T-helper 1 cell treated with Interleukin-12 subunit alpha and Interleukin-12 subunit beta and Interleukin-4 antibody, amounts not matched to agents 30 μg/mL and 1 μg/mL, for 36 hours (primary cell): Measurements from ENCODE around the gene LARGE1.
"Not testable (repeated sequence)": the region's sequence is repeated elsewhere in the genome, so short reads cannot be mapped to it uniquely, and the experiment has no call there.

Source experiments
- H3K27ac Mint-ChIP-seq: one replicate; pipeline ENCODE4 v1.8.0; 2021; ENCODE audit warnings: mild to moderate bottlenecking, mixed read lengths
- H3K27me3 Mint-ChIP-seq: one replicate; pipeline ENCODE4 v1.8.0; 2021; ENCODE audit warnings: low read depth, mixed read lengths
- H3K36me3 Mint-ChIP-seq: one replicate; pipeline ENCODE4 v1.8.0; 2021; ENCODE audit warnings: low read depth, mixed read lengths
- H3K4me1 Mint-ChIP-seq: one replicate; pipeline ENCODE4 v1.8.0; 2021; ENCODE audit warnings: low read depth, mixed read lengths
- H3K4me3 Mint-ChIP-seq: one replicate; pipeline ENCODE4 v1.8.0; 2021; ENCODE audit warnings: mild to moderate bottlenecking, moderate library complexity, mixed read lengths
- H3K9me3 Mint-ChIP-seq: one replicate; pipeline ENCODE4 v1.8.0; 2021; ENCODE audit warnings: mixed read lengths

LARGE1 gene

DNA sequence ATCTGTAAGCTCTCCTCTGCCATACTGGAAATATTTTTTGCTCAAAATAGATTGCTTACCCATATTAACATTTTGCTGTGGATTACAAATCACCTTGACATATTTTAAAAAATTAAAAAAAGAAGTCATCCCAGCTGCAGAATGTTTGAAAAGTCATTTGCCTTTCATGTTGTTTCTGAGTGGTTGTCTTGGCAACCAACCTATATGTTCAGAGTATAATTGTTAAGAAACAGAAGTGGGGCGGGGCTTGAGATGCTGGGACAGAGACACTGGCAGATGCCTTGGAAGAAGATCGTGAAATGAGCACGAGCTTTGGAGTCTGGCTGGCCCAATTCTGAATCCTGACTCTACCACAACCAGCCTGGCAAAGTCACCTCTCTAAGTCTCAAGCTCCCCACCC, 348.2 kb downstream of the LARGE1 start:
- Mint-ChIP-seq H3K9me3 (peaks cover 3% of the 10 kb centered on the region), H3K4me3 (no peak overlapping the region), H3K27ac (no peak overlapping the region), H3K4me1 (peaks cover 6% of the 10 kb centered on the region), H3K36me3 (no peaks in the 10 kb centered on the region), H3K27me3 (no peaks in the 10 kb centered on the region)

GRCh38 chr22:33570110-33570509, 350.2 kb downstream of the LARGE1 start:
- H3K27me3 Mint-ChIP-seq = no peaks in the 10 kb centered on the region
- H3K4me1 Mint-ChIP-seq = peaks cover 6% of the 10 kb centered on the region
- no peak overlapping the region for H3K27ac Mint-ChIP-seq
- H3K4me3 Mint-ChIP-seq = no peak overlapping the region
- peaks cover 6% of the 10 kb centered on the region for H3K9me3 Mint-ChIP-seq
- H3K36me3 Mint-ChIP-seq = no peaks in the 10 kb centered on the region

GRCh38 chr22:33569559-33569958, 350.7 kb downstream of the LARGE1 start:
- Mint-ChIP-seq H3K27me3 (no peaks in the 10 kb centered on the region), H3K4me3 (no peak overlapping the region), H3K9me3 (peaks cover 9% of the 10 kb centered on the region), H3K36me3 (no peaks in the 10 kb centered on the region), H3K27ac (no peak overlapping the region), H3K4me1 (peaks cover 6% of the 10 kb centered on the region)

DNA sequence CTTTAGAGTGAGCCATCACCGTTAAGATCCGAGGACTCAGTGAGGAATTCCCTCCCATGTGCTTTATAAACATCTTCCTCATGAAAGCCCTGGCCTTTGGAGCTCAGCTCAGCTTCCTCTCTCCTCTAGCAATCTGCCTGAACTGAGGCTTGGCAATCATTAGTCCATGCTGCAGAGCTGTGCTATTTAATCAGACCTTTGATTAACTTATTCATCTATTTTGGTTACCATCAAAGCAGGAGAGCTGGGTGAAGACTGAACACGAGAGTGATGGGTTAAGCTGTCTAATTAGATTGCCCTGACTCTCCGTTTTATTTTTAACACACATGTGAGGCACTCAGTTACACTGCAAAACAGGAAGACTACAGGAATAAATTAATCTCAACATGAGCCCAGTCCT, 351.3 kb downstream of the LARGE1 start:
- H3K27me3 Mint-ChIP-seq = no peaks in the 10 kb centered on the region
- H3K4me1 Mint-ChIP-seq = peaks cover 6% of the 10 kb centered on the region
- no peak overlapping the region for H3K4me3 Mint-ChIP-seq
- H3K36me3 Mint-ChIP-seq = no peaks in the 10 kb centered on the region
- peaks cover 9% of the 10 kb centered on the region for H3K9me3 Mint-ChIP-seq
- no peak overlapping the region for H3K27ac Mint-ChIP-seq

DNA sequence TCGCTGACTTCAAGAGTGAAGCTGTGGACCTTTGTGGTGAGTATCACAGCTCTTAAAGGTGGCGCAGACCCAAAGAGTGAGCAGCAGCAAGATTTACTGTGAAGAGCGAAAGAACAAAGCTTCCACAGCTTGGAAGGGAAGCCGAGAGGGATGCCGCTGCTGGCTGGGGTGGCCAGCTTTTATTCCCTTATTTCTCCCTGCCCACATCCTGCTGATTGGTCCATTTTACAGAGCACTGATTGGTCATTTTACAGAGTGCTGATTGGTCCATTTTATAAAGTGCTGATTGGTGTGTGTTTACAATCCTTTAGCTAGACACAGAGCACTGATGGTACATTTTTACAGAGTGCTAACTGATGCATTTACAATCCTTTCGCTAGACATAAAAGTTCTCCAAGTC, 353.8 kb downstream of the LARGE1 start:
- H3K36me3 Mint-ChIP-seq, H3K27ac Mint-ChIP-seq, H3K4me3 Mint-ChIP-seq, H3K4me1 Mint-ChIP-seq, H3K27me3 Mint-ChIP-seq: not testable (repeated sequence)
- H3K9me3 Mint-ChIP-seq = peaks cover 19% of the 10 kb centered on the region

- Mint-ChIP-seq H3K4me1 (peaks cover 6% of the 10 kb centered on the region), H3K27ac (no peak overlapping the region)
Observed at GRCh38 chr22:33565580-33565995, 354.7 kb downstream of the LARGE1 start.

DNA sequence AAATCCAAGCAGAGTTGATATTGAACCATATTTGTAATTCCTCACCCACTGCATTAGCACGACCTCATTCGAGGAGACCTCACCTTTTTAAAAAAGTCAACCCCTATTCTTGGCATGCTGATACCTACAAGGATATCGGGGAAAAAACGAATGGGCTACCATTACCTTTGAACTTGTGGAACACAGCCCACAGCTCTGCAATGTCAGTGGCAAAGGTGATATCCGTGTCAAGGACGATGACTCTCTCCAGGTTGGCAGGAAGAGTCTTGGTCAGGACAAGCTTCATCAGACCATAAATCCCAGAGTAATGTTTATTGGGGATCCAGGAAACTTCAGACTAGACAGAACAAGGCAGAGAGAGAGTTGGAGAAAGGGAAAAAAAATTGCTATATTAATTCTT, 355.6 kb downstream of the LARGE1 start:
- Mint-ChIP-seq H3K4me3 (no peak overlapping the region), H3K4me1 (peaks cover 6% of the 10 kb centered on the region), H3K27ac (no peak overlapping the region)

More at GRCh38 chr22:33565580-33565995, 354.7 kb downstream of the LARGE1 start:
- Mint-ChIP-seq H3K27me3 (no peaks in the 10 kb centered on the region), H3K9me3 (peaks cover 19% of the 10 kb centered on the region), H3K36me3 (no peaks in the 10 kb centered on the region), H3K4me3 (no peak overlapping the region)

GRCh38 chr22:33563220-33563964, 356.9 kb downstream of the LARGE1 start:
- H3K4me3 Mint-ChIP-seq = no peak overlapping the region
- no peak overlapping the region for H3K27ac Mint-ChIP-seq
- peaks cover 20% of the 10 kb centered on the region for H3K9me3 Mint-ChIP-seq
- H3K36me3 Mint-ChIP-seq = no peaks in the 10 kb centered on the region
- H3K27me3 Mint-ChIP-seq = no peaks in the 10 kb centered on the region
- H3K4me1 Mint-ChIP-seq = peaks cover 6% of the 10 kb centered on the region

More for the DNA sequence above, 355.6 kb downstream of the LARGE1 start:
- peaks cover 22% of the 10 kb centered on the region for H3K9me3 Mint-ChIP-seq
- no peaks in the 10 kb centered on the region for H3K36me3 Mint-ChIP-seq
- no peaks in the 10 kb centered on the region for H3K27me3 Mint-ChIP-seq

DNA sequence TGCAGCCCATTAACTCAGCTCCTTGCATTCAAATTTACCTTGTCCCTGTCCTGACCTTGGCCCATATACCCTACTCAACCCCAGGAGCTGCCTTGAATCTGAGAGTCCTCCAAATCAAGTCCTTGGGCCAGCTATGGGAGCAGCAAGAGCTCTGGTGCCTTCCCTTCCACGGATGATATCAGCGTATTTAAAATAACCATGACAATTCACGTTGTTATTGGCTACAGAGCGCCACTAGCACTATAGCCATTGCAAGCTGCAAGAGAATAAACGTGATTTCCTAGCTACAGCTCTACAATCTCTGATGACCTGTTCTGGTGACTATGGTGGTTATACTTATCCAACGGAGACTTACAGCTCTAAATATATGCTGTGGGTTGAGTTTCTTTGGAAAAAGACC, 357.8 kb downstream of the LARGE1 start:
- H3K4me1 Mint-ChIP-seq = no peaks in the 10 kb centered on the region
- H3K27ac Mint-ChIP-seq = no peak overlapping the region
- H3K27me3 Mint-ChIP-seq = no peaks in the 10 kb centered on the region
- no peak overlapping the region for H3K4me3 Mint-ChIP-seq
- no peaks in the 10 kb centered on the region for H3K36me3 Mint-ChIP-seq
- H3K9me3 Mint-ChIP-seq = peaks cover 25% of the 10 kb centered on the region

- no peaks in the 10 kb centered on the region for H3K4me1 Mint-ChIP-seq
- H3K27me3 Mint-ChIP-seq = no peaks in the 10 kb centered on the region
- no peak overlapping the region for H3K27ac Mint-ChIP-seq
- H3K4me3 Mint-ChIP-seq = no peak overlapping the region
- peaks cover 2% of the 10 kb centered on the region for H3K36me3 Mint-ChIP-seq
- peaks cover 30% of the 10 kb centered on the region for H3K9me3 Mint-ChIP-seq
Observed at GRCh38 chr22:33561149-33561807, 359.0 kb downstream of the LARGE1 start.

DNA sequence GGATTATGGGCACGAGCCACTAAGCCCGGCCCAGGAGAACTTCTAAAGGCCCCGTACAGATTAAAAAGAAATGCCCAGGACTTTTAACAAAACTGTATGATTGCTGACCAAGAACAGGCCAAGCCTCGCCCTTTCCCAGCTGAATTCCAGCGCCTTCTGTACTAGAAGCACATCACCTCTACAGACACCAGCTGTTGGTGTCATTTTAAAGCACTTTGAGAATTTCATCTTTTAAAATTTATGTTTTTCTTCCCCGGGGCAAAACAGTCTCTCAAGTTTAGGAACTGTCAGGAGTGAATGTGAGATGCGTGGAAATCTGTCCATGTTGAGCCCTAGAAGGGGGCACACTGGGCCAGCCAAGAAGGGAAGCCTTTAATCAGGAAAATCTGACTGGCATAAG, 362.4 kb downstream of the LARGE1 start:
- H3K27ac Mint-ChIP-seq = no peak overlapping the region
- H3K36me3 Mint-ChIP-seq = peaks cover 2% of the 10 kb centered on the region
- peaks cover 31% of the 10 kb centered on the region for H3K9me3 Mint-ChIP-seq
- peaks cover 2% of the 10 kb centered on the region for H3K4me1 Mint-ChIP-seq
- H3K27me3 Mint-ChIP-seq = no peaks in the 10 kb centered on the region
- no peak overlapping the region for H3K4me3 Mint-ChIP-seq

GRCh38 chr22:33555814-33556522, 364.3 kb downstream of the LARGE1 start:
- peaks cover 2% of the 10 kb centered on the region for H3K4me1 Mint-ChIP-seq
- H3K27me3 Mint-ChIP-seq = no peaks in the 10 kb centered on the region
- no peak overlapping the region for H3K4me3 Mint-ChIP-seq
- H3K9me3 Mint-ChIP-seq = peaks cover 21% of the 10 kb centered on the region
- H3K36me3 Mint-ChIP-seq = peaks cover 2% of the 10 kb centered on the region
- no peak overlapping the region for H3K27ac Mint-ChIP-seq

DNA sequence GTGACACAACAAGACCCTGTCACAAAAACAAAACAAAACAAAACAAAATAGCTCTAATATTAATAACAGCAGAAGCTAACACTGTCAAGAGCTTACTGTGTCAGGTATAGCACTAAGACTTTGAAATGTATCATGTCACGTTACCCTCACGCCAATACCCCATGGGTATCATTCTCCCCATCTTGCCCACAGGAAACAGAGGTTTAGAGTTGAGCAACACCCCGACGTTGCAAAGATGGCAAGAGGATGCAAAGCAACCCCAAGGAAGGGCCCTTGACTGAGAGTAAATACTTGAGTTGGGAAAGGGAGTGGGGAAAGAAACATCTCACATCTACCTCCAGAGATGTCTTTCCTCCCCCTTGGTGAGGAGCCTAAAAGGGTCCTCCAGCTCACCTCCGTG, 366.8 kb downstream of the LARGE1 start:
- Mint-ChIP-seq H3K4me3 (no peak overlapping the region), H3K27ac (no peak overlapping the region), H3K9me3 (peaks cover 24% of the 10 kb centered on the region)

DNA sequence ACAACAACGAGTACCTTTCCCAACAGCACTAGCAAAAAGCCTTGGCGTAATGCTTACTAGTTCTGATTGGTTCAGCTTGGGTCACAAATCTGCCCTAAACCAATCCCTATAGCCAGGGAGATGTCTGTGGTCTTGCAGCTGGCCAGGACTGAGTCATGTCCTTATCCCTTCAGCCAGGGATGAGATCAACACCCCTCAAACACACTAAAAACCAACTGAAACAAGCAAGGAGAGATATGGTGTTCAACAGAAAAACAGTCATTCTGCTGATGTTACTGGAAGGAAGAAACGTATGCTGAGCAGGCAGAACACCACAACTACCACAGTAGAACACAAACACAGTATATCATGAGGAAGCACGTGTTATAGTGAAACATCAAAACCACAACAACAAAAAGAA, 375.6 kb downstream of the LARGE1 start:
- no peak overlapping the region for H3K4me3 Mint-ChIP-seq
- H3K4me1 Mint-ChIP-seq = no peaks in the 10 kb centered on the region
- peaks cover 11% of the 10 kb centered on the region for H3K9me3 Mint-ChIP-seq

More for the DNA sequence above, 366.8 kb downstream of the LARGE1 start:
- Mint-ChIP-seq H3K4me1 (peaks cover 2% of the 10 kb centered on the region), H3K36me3 (peaks cover 2% of the 10 kb centered on the region), H3K27me3 (no peaks in the 10 kb centered on the region)

DNA sequence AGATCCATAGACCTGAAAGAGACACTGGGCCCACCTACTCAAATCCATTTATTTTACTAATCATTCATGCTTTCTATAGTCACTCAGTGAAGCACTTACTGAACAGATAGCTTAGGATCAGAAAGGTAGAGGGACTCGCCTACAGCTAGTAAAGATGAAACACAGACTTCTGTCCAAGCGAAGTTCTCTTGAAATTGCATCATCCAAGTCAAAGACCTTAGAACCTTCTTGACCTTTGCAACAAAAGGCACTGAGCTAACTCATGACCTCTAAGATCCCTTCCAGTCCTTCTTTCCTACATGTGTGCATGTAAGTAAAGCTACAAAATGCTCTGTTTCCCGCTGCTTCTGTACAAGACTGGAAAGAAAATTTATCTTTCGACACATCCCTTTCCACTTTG, 377.6 kb downstream of the LARGE1 start:
- peaks cover 12% of the 10 kb centered on the region for H3K9me3 Mint-ChIP-seq
- H3K36me3 Mint-ChIP-seq = no peaks in the 10 kb centered on the region
- no peaks in the 10 kb centered on the region for H3K27me3 Mint-ChIP-seq
- H3K4me1 Mint-ChIP-seq = no peaks in the 10 kb centered on the region
- H3K27ac Mint-ChIP-seq = no peak overlapping the region
- no peak overlapping the region for H3K4me3 Mint-ChIP-seq

More for the DNA sequence above, 375.6 kb downstream of the LARGE1 start:
- Mint-ChIP-seq H3K27ac (no peak overlapping the region), H3K36me3 (no peaks in the 10 kb centered on the region), H3K27me3 (no peaks in the 10 kb centered on the region)
